ENCODE data around the gene TTC4. TPM values are rescaled to one million over a fixed set of nuclear protein-coding genes. Genes with fewer than 3 reads are reported as not detected.
A peak's percentile ranks its signal among the peaks of the same experiment; 100 is the strongest.

Gene TTC4
- total RNA-seq, 2 experiments from 2014 or later = 7.3 to 7.6 TPM

GRCh38 chr1:54764133-54764921 lies 48.7 kb downstream of the TTC4 start, which contains the start of gene PARS2:
PARS2 (minus strand) TSS chr1:54764523; CDS start chr1:54759161, 5,362 bp downstream.
- DNase-seq (peak; percentile 88 to 99 (median 94)), ATAC-seq (ENCODE audit: poor library complexity) (peak; percentile 96)
- Histone ChIP-seq H3K27me3 (ENCODE audit: control insufficient read depth in 1 of 2, insufficient read depth in 2 of 2, low read length in 2 of 2) (no peaks in the 10 kb centered on the region), H3K27ac (ENCODE audit: low read depth in 1 of 2, low read length in 2 of 2) (peak within 1 kb of the TSS in 1 of 2 donors; percentile 71), H3K4me3 (ENCODE audit: low read length) (peak within 1 kb of the TSS; percentile 98), H3K4me1 (ENCODE audit: insufficient read depth, low read length) (peaks cover 8% of the 10 kb centered on the region), H3K36me3 (ENCODE audit: insufficient read depth, low read length) (no peaks in the 10 kb centered on the region), H3K9me3 (ENCODE audit: control insufficient read depth in 1 of 2, insufficient read depth in 1 of 2, low read length in 2 of 2) (no peaks in the 10 kb centered on the region)
- CTCF ChIA-PET = interaction anchor here (2.7 kb wide), 1 partner anchor 37 kb away, joined by 13 read pairs; the partner anchor contains the start of gene TTC22
- H3K27me3 Mint-ChIP-seq = no peaks in the 10 kb centered on the region
- H3K27ac Mint-ChIP-seq = peak within 1 kb of the TSS; percentile 70
- TF ChIP-seq, protein P1, sequence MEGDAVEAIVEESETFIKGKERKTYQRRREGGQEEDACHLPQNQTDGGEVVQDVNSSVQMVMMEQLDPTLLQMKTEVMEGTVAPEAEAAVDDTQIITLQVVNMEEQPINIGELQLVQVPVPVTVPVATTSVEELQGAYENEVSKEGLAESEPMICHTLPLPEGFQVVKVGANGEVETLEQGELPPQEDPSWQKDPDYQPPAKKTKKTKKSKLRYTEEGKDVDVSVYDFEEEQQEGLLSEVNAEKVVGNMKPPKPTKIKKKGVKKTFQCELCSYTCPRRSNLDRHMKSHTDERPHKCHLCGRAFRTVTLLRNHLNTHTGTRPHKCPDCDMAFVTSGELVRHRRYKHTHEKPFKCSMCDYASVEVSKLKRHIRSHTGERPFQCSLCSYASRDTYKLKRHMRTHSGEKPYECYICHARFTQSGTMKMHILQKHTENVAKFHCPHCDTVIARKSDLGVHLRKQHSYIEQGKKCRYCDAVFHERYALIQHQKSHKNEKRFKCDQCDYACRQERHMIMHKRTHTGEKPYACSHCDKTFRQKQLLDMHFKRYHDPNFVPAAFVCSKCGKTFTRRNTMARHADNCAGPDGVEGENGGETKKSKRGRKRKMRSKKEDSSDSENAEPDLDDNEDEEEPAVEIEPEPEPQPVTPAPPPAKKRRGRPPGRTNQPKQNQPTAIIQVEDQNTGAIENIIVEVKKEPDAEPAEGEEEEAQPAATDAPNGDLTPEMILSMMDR (IDR thresholded peaks at IDR 0.05) = no peak
- peaks cover 2% of the 10 kb centered on the region for H3K36me3 Mint-ChIP-seq (ENCODE audit: low read depth)
- no peaks in the 10 kb centered on the region for H3K9me3 Mint-ChIP-seq
- POLR2A ChIA-PET = interaction anchor here (1.5 to 3.5 kb wide), 2 partner anchors 36 to 711 kb away, joined by 7 to 16 read pairs; partner anchors contain the start of genes TCEANC2, TMEM59 and TTC22
- intact Hi-C loops (cut with DNase I, micrococcal nuclease) = loop anchor here (1.0 to 10.0 kb wide), 7 partner anchors 49 to 1540 kb away; partner anchors contain the start of genes CZIB (in 1 of the 2), DHCR24 (in 1 of the 2), DIO1 (in 1 of the 2) and SSBP3 (in 1 of the 2)
- peaks cover 26% of the 10 kb centered on the region for H3K4me1 Mint-ChIP-seq (ENCODE audit: low read depth)
- peak within 1 kb of the TSS; percentile 98 for H3K4me3 Mint-ChIP-seq

- POLR2A ChIA-PET = interaction anchor here (1.5 to 3.5 kb wide), 2 partner anchors 35 to 712 kb away, joined by 7 to 16 read pairs; partner anchors contain the start of genes TCEANC2, TMEM59 and TTC22
- no peaks in the 10 kb centered on the region for H3K36me3 ChIP-seq (ENCODE audit: insufficient read depth, low read length)
- H3K36me3 Mint-ChIP-seq (ENCODE audit: low read depth) = no peaks in the 10 kb centered on the region
Observed at GRCh38 chr1:54764922-54765561, 49.4 kb downstream of the TTC4 start.

More at GRCh38 chr1:54764922-54765561, 49.4 kb downstream of the TTC4 start:
- DNase-seq = no peak
- Mint-ChIP-seq H3K9me3 (no peaks in the 10 kb centered on the region), H3K4me3 (peak overlapping the region; percentile 98), H3K4me1 (ENCODE audit: low read depth) (peaks cover 26% of the 10 kb centered on the region), H3K27ac (peak overlapping the region; percentile 70), H3K27me3 (no peaks in the 10 kb centered on the region)
- intact Hi-C loops (cut with DNase I, micrococcal nuclease) = loop anchor here (1.0 to 10.0 kb wide), 9 partner anchors 50 to 1540 kb away; partner anchors contain the start of genes CZIB (in 1 of the 2), DHCR24 (in 1 of the 2), DIO1 (in 1 of the 2) and IFT25 (in 1 of the 2)
- Histone ChIP-seq H3K4me3 (ENCODE audit: low read length) (peak overlapping the region; percentile 49), H3K27ac (ENCODE audit: low read depth in 1 of 2, low read length in 2 of 2) (peak overlapping the region in 1 of 2 donors; percentile 71), H3K27me3 (ENCODE audit: control insufficient read depth in 1 of 2, insufficient read depth in 2 of 2, low read length in 2 of 2) (no peaks in the 10 kb centered on the region), H3K4me1 (ENCODE audit: insufficient read depth, low read length) (peaks cover 8% of the 10 kb centered on the region), H3K9me3 (ENCODE audit: control insufficient read depth in 1 of 2, insufficient read depth in 1 of 2, low read length in 2 of 2) (no peaks in the 10 kb centered on the region)
- CTCF ChIA-PET = interaction anchor here (2.7 kb wide), 1 partner anchor 36 kb away, joined by 13 read pairs; the partner anchor contains the start of gene TTC22
- ATAC-seq (ENCODE audit: poor library complexity) = peak; percentile 30
- TF ChIP-seq, protein P1 (IDR thresholded peaks at IDR 0.05) = no peak

Measured in CD4-positive, alpha-beta T cell (primary cell).